SK-N-MC (cell line): Measurements from ENCODE around the gene TLK1.

Experiments used
- DNase-seq: peaks from one replicate; pipeline ENCODE4 v3.0.0-alpha.2; 2011; ENCODE audit warnings: low read depth, low spot score
- H3K27ac ChIP-seq: fragments of 200-600 bp; sonication (generic); 2 replicates; pipeline ENCODE4 v1.5.1; 2016; ENCODE audit warnings: mixed run types
- H3K36me3 ChIP-seq: fragments of 200-600 bp; sonication (generic); 2 replicates; pipeline ENCODE4 v1.6.1; 2017; ENCODE audit warnings: antibody characterized with exemption, low read length, mixed read lengths; ENCODE audit not compliant: insufficient read depth
- H3K4me3 ChIP-seq: fragments of 200-600 bp; sonication (generic); 2 replicates; pipeline ENCODE4 v1.5.1; 2016
- H3K9ac ChIP-seq: fragments of 200-600 bp; sonication (generic); 2 replicates; pipeline ENCODE4 v1.8.0; 2017; ENCODE audit warnings: mixed run types, mixed read lengths; ENCODE audit not compliant: insufficient read length
- H3K9me3 ChIP-seq: fragments of 200-600 bp; sonication (generic); 2 replicates; pipeline ENCODE4 v1.6.1; 2017; ENCODE audit warnings: low read depth, mild to moderate bottlenecking, antibody characterized with exemption, low read length, moderate library complexity, mixed read lengths
- EZH2 ChIP-seq: fragments of 200-600 bp; sonication (generic); IDR thresholded peaks from one replicate; pipeline ENCODE4 v1.6.1; 2017; ENCODE audit warnings: antibody characterized with exemption
- FOXP2 ChIP-seq: optimal IDR thresholded peaks from 2 replicates; pipeline ENCODE3; 2011; ENCODE audit warnings: mild to moderate bottlenecking, moderate library complexity; ENCODE audit not compliant: insufficient read depth; ENCODE audit errors: extremely low read length, control extremely low read depth
- POLR2AphosphoS5 ChIP-seq: IDR thresholded peaks from 2 replicates; pipeline ENCODE4 v1.6.1; 2012; ENCODE audit warnings: mild to moderate bottlenecking, low read depth, low read length, borderline replicate concordance

The TLK1 gene

GRCh38 chr2:171191021-171191420 is 30.3 kb upstream of the TLK1 start:
- Histone ChIP-seq H3K27ac (no peak overlapping the region), H3K36me3 (no peaks in the 10 kb centered on the region), H3K9me3 (no peaks in the 10 kb centered on the region), H3K9ac (no peak overlapping the region), H3K4me3 (no peak overlapping the region)
- TF ChIP-seq EZH2 (no peak), POLR2AphosphoS5 (no peak), FOXP2 (no peak)
- DNase-seq: no peak

- no peak overlapping the region for H3K9ac ChIP-seq
- no peak overlapping the region for H3K4me3 ChIP-seq
- no peak for DNase-seq
- H3K27ac ChIP-seq: no peak overlapping the region
- TF ChIP-seq POLR2AphosphoS5 (no peak), FOXP2 (no peak), EZH2 (no peak)
- H3K9me3 ChIP-seq: no peaks in the 10 kb centered on the region
- no peaks in the 10 kb centered on the region for H3K36me3 ChIP-seq
Observed at GRCh38 chr2:171187819-171188218, 27.1 kb upstream of the TLK1 start.

- TF ChIP-seq POLR2AphosphoS5 (no peak), EZH2 (no peak), FOXP2 (no peak)
- Histone ChIP-seq H3K27ac (no peak overlapping the region), H3K36me3 (no peaks in the 10 kb centered on the region), H3K4me3 (no peak overlapping the region), H3K9ac (no peak overlapping the region), H3K9me3 (no peaks in the 10 kb centered on the region)
- DNase-seq: no peak
Observed at GRCh38 chr2:171187177-171187576, 26.5 kb upstream of the TLK1 start.

- Histone ChIP-seq H3K27ac (no peak overlapping the region), H3K9me3 (no peaks in the 10 kb centered on the region), H3K4me3 (no peak overlapping the region), H3K9ac (no peak overlapping the region), H3K36me3 (no peaks in the 10 kb centered on the region)
- TF ChIP-seq EZH2 (no peak), FOXP2 (no peak), POLR2AphosphoS5 (no peak)
- DNase-seq: no peak
Observed at GRCh38 chr2:171185941-171186340, 25.2 kb upstream of the TLK1 start.

GRCh38 chr2:171185165-171185818 is 24.6 kb upstream of the TLK1 start:
- DNase-seq: no peak
- Histone ChIP-seq H3K9me3 (no peaks in the 10 kb centered on the region), H3K4me3 (no peak overlapping the region), H3K27ac (no peak overlapping the region), H3K9ac (no peak overlapping the region), H3K36me3 (no peaks in the 10 kb centered on the region)
- TF ChIP-seq EZH2: no peak

GRCh38 chr2:171181064-171182049 is 20.7 kb upstream of the TLK1 start:
- H3K9me3 ChIP-seq: no peaks in the 10 kb centered on the region
- H3K36me3 ChIP-seq: no peaks in the 10 kb centered on the region
- no peak overlapping the region for H3K9ac ChIP-seq
- H3K27ac ChIP-seq: no peak overlapping the region
- no peak overlapping the region for H3K4me3 ChIP-seq
- no peak for DNase-seq
- TF ChIP-seq POLR2AphosphoS5: no peak

- H3K4me3 ChIP-seq: no peak overlapping the region
- TF ChIP-seq EZH2 (no peak), FOXP2 (no peak), POLR2AphosphoS5 (no peak)
- no peaks in the 10 kb centered on the region for H3K9me3 ChIP-seq
- no peak overlapping the region for H3K9ac ChIP-seq
- no peaks in the 10 kb centered on the region for H3K36me3 ChIP-seq
- DNase-seq: no peak
- H3K27ac ChIP-seq: no peak overlapping the region
Observed at GRCh38 chr2:171180229-171180930, 19.7 kb upstream of the TLK1 start.

GRCh38 chr2:171178993-171179392 is 18.3 kb upstream of the TLK1 start:
- H3K4me3 ChIP-seq: no peak overlapping the region

More at GRCh38 chr2:171178993-171179392, 18.3 kb upstream of the TLK1 start:
- H3K27ac ChIP-seq: no peak overlapping the region
- DNase-seq: no peak
- TF ChIP-seq POLR2AphosphoS5 (no peak), EZH2 (no peak), FOXP2 (no peak)
- H3K36me3 ChIP-seq: no peaks in the 10 kb centered on the region
- H3K9ac ChIP-seq: no peak overlapping the region
- H3K9me3 ChIP-seq: no peaks in the 10 kb centered on the region
